ENCODE data around the gene ANKRD11.
"Not testable (repeated sequence)": the region's sequence is repeated elsewhere in the genome, so short reads cannot be mapped to it uniquely, and the experiment has no call there.

Gene ANKRD11

GRCh38 chr16:89462639-89463038, 27.7 kb downstream of the ANKRD11 start:
- H3K79me2 ChIP-seq (ENCODE audit: control insufficient read depth, insufficient read depth, low read length, poor library complexity), result peaks cover 27% of the 10 kb centered on the region
- not testable (repeated sequence) for H3K4me1 ChIP-seq (ENCODE audit: control insufficient read depth in 1 of 2, insufficient read depth in 2 of 2, low read length in 2 of 2); H3K9ac ChIP-seq (ENCODE audit: low read length); H4K8ac ChIP-seq (ENCODE audit: low read depth, low read length); H4K12ac ChIP-seq (ENCODE audit: low read depth, low read length); H2BK5ac ChIP-seq (ENCODE audit: low read depth, low read length, poor library complexity); H3K18ac ChIP-seq (ENCODE audit: low read length); H3K14ac ChIP-seq (ENCODE audit: low read length); H4K91ac ChIP-seq (ENCODE audit: low read depth, low read length); H3K79me1 ChIP-seq (ENCODE audit: low read length); H3K27me3 ChIP-seq (ENCODE audit: insufficient read depth, low read length); H3K9me3 ChIP-seq (ENCODE audit: insufficient read depth, low read depth, low read length); H3K23ac ChIP-seq (ENCODE audit: low read length); DNase-seq; H2BK120ac ChIP-seq (ENCODE audit: insufficient read depth, low read length, poor library complexity); H2AFZ ChIP-seq (ENCODE audit: insufficient read depth, low read length, poor library complexity); H3K4me3 ChIP-seq (ENCODE audit: low read depth, low read length); H3K36me3 ChIP-seq (ENCODE audit: control insufficient read depth in 1 of 2, insufficient read depth in 2 of 2, low read length in 2 of 2); H2BK12ac ChIP-seq (ENCODE audit: low read length); H3K27ac ChIP-seq (ENCODE audit: low read depth, low read length); H2AK5ac ChIP-seq (ENCODE audit: low read length); H3K4me2 ChIP-seq (ENCODE audit: low read length)
- no CpG with 5 or more reads among the region's 30 CpGs for WGBS (ENCODE audit: extremely low coverage, insufficient coverage, insufficient read length)
- peak overlapping the region; percentile 59 for H3K4ac ChIP-seq (ENCODE audit: low read depth, low read length)

- H2BK5ac ChIP-seq (ENCODE audit: low read depth, low read length, poor library complexity); H4K12ac ChIP-seq (ENCODE audit: low read depth, low read length); H2AK5ac ChIP-seq (ENCODE audit: low read length); H3K27ac ChIP-seq (ENCODE audit: low read depth, low read length); H2BK120ac ChIP-seq (ENCODE audit: insufficient read depth, low read length, poor library complexity); H3K79me1 ChIP-seq (ENCODE audit: low read length); H3K4me1 ChIP-seq (ENCODE audit: control insufficient read depth in 1 of 2, insufficient read depth in 2 of 2, low read length in 2 of 2); H2BK12ac ChIP-seq (ENCODE audit: low read length); DNase-seq; H3K36me3 ChIP-seq (ENCODE audit: control insufficient read depth in 1 of 2, insufficient read depth in 2 of 2, low read length in 2 of 2); H3K4me2 ChIP-seq (ENCODE audit: low read length); H4K8ac ChIP-seq (ENCODE audit: low read depth, low read length); H3K9me3 ChIP-seq (ENCODE audit: insufficient read depth, low read depth, low read length); H3K9ac ChIP-seq (ENCODE audit: low read length); H4K91ac ChIP-seq (ENCODE audit: low read depth, low read length); H3K18ac ChIP-seq (ENCODE audit: low read length); H3K4me3 ChIP-seq (ENCODE audit: low read depth, low read length); H2AFZ ChIP-seq (ENCODE audit: insufficient read depth, low read length, poor library complexity); H3K27me3 ChIP-seq (ENCODE audit: insufficient read depth, low read length); H3K23ac ChIP-seq (ENCODE audit: low read length); H3K14ac ChIP-seq (ENCODE audit: low read length): not testable (repeated sequence)
- Histone ChIP-seq H3K4ac (ENCODE audit: low read depth, low read length) (peak overlapping the region; percentile 62), H3K79me2 (ENCODE audit: control insufficient read depth, insufficient read depth, low read length, poor library complexity) (peaks cover 28% of the 10 kb centered on the region)
- no CpG with 5 or more reads among the region's 15 CpGs for WGBS (ENCODE audit: extremely low coverage, insufficient coverage, insufficient read length)
Observed at GRCh38 chr16:89461890-89462289, 28.5 kb downstream of the ANKRD11 start.

DNA sequence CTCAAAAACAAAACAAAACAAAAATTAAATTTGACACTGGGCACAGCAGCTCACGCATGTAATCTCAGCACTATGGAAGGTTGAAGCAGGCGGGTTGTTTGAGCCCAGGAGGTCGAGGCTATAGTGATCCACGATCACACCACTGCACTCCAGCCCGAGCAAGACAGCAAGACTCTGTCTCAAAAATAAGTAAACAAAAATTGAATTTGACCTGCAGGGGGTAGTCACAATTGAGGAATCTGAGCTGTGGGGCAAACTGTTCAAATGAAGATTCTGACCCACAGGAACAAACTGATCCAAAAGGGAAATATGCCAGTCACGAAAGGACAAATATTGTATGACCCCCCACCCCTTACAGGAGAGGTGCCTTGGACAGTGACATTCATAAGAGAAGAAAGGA, 29.8 kb downstream of the ANKRD11 start:
- H4K8ac ChIP-seq (ENCODE audit: low read depth, low read length), result no peak overlapping the region
- peaks cover 2% of the 10 kb centered on the region in 2 experiments for H3K4me1 ChIP-seq (ENCODE audit: control insufficient read depth in 1 of 2, insufficient read depth in 2 of 2, low read length in 2 of 2)
- peaks cover 28% of the 10 kb centered on the region for H3K79me2 ChIP-seq (ENCODE audit: control insufficient read depth, insufficient read depth, low read length, poor library complexity)
- no peak overlapping the region for H4K12ac ChIP-seq (ENCODE audit: low read depth, low read length)
- no peak overlapping the region for H2AFZ ChIP-seq (ENCODE audit: insufficient read depth, low read length, poor library complexity)
- H3K9ac ChIP-seq (ENCODE audit: low read length), result no peak overlapping the region
- H3K4me3 ChIP-seq (ENCODE audit: low read depth, low read length), result no peak overlapping the region
- no CpG with 5 or more reads among the region's 6 CpGs for WGBS (ENCODE audit: extremely low coverage, insufficient coverage, insufficient read length)
- H3K79me1 ChIP-seq (ENCODE audit: low read length), result peaks cover 2% of the 10 kb centered on the region
- no peak overlapping the region for H4K91ac ChIP-seq (ENCODE audit: low read depth, low read length)
- no peak overlapping the region for H2BK120ac ChIP-seq (ENCODE audit: insufficient read depth, low read length, poor library complexity)
- H3K27ac ChIP-seq (ENCODE audit: low read depth, low read length), result no peak overlapping the region
- H2BK12ac ChIP-seq (ENCODE audit: low read length), result no peak overlapping the region
- H2BK5ac ChIP-seq (ENCODE audit: low read depth, low read length, poor library complexity), result no peak overlapping the region
- peaks cover 0 to 2% of the 10 kb centered on the region in 2 experiments for H3K36me3 ChIP-seq (ENCODE audit: control insufficient read depth in 1 of 2, insufficient read depth in 2 of 2, low read length in 2 of 2)
- H3K23ac ChIP-seq (ENCODE audit: low read length), result no peak overlapping the region
- no peaks in the 10 kb centered on the region for H3K9me3 ChIP-seq (ENCODE audit: insufficient read depth, low read depth, low read length)
- peak overlapping the region; percentile 81 for H3K4ac ChIP-seq (ENCODE audit: low read depth, low read length)
- no peak overlapping the region for H2AK5ac ChIP-seq (ENCODE audit: low read length)
- H3K27me3 ChIP-seq (ENCODE audit: insufficient read depth, low read length), result no peaks in the 10 kb centered on the region
- H3K14ac ChIP-seq (ENCODE audit: low read length), result no peak overlapping the region
- no peak overlapping the region for H3K4me2 ChIP-seq (ENCODE audit: low read length)
- DNase-seq, result no peak
- H3K18ac ChIP-seq (ENCODE audit: low read length), result no peak overlapping the region

DNA sequence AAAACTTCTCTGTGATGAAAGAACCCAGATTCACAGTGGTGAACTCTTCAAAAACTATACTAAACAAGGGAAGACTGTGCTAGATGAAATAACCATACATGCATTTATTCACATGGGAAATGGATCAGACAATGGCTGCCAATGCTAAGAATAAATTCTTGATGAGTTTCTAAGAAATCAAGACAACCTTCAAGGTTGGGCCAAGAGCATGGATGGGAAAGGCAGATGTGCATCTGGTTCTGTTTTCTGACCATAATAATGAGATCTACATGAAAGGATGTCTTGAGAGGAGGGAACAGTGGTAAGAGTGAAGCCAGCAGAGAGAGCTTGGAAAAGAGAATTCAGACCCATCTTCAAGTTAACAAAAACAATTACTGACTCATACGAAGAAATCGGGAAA, 31.4 kb downstream of the ANKRD11 start:
- Histone ChIP-seq H3K9me3 (ENCODE audit: insufficient read depth, low read depth, low read length) (no peaks in the 10 kb centered on the region), H2BK120ac (ENCODE audit: insufficient read depth, low read length, poor library complexity) (peak overlapping the region; percentile 48), H2BK5ac (ENCODE audit: low read depth, low read length, poor library complexity) (peak overlapping the region; percentile 66), H3K23ac (ENCODE audit: low read length) (no peak overlapping the region), H3K36me3 (ENCODE audit: control insufficient read depth in 1 of 2, insufficient read depth in 2 of 2, low read length in 2 of 2) (peaks cover 0 to 2% of the 10 kb centered on the region in 2 experiments), H2AFZ (ENCODE audit: insufficient read depth, low read length, poor library complexity) (peak overlapping the region; percentile 53), H4K8ac (ENCODE audit: low read depth, low read length) (no peak overlapping the region), H2AK5ac (ENCODE audit: low read length) (peak overlapping the region; percentile 51), H3K4me1 (ENCODE audit: control insufficient read depth in 1 of 2, insufficient read depth in 2 of 2, low read length in 2 of 2) (peaks cover 4 to 5% of the 10 kb centered on the region in 2 experiments), H2BK12ac (ENCODE audit: low read length) (peak overlapping the region; percentile 12), H3K27me3 (ENCODE audit: insufficient read depth, low read length) (no peaks in the 10 kb centered on the region), H3K4me3 (ENCODE audit: low read depth, low read length) (no peak overlapping the region), H4K91ac (ENCODE audit: low read depth, low read length) (peak overlapping the region; percentile 85), H3K14ac (ENCODE audit: low read length) (peak overlapping the region; percentile 72), H3K79me2 (ENCODE audit: control insufficient read depth, insufficient read depth, low read length, poor library complexity) (peaks cover 28% of the 10 kb centered on the region), H3K27ac (ENCODE audit: low read depth, low read length) (peak overlapping the region; percentile 4), H3K4me2 (ENCODE audit: low read length) (no peak overlapping the region), H3K18ac (ENCODE audit: low read length) (peak overlapping the region; percentile 65), H3K9ac (ENCODE audit: low read length) (no peak overlapping the region), H3K4ac (ENCODE audit: low read depth, low read length) (peak overlapping the region; percentile 85), H4K12ac (ENCODE audit: low read depth, low read length) (no peak overlapping the region), H3K79me1 (ENCODE audit: low read length) (peaks cover 2% of the 10 kb centered on the region)
- no CpG with 5 or more reads among the region's 2 CpGs for WGBS (ENCODE audit: extremely low coverage, insufficient coverage, insufficient read length)
- no peak for DNase-seq

Measured in trophoblast cell (in vitro differentiated cells and primary cell).